ENCODE results near the gene ATP6V1G2.

ATP6V1G2 gene

GRCh38 chr6:31543639-31544038 lies 2.8 kb downstream of the ATP6V1G2 start:
- H3K4me3 ChIP-seq (ENCODE audit: low read depth in 1 of 2, low read length in 2 of 2): no peak overlapping the region
- no peaks in the 10 kb centered on the region for H3K27me3 ChIP-seq (ENCODE audit: low read depth, low read length)
- H3K27ac ChIP-seq (ENCODE audit: low read length): no peak overlapping the region
- peaks cover 24 to 39% of the 10 kb centered on the region in 2 donors for H3K4me1 ChIP-seq (ENCODE audit: control insufficient read depth in 1 of 2, insufficient read depth in 2 of 2, low read length in 2 of 2)
- H3K36me3 ChIP-seq (ENCODE audit: control insufficient read depth in 1 of 2, insufficient read depth in 2 of 2, low read length in 2 of 2): peaks cover 13 to 20% of the 10 kb centered on the region in 2 donors
- H3K9me3 ChIP-seq (ENCODE audit: control insufficient read depth in 1 of 2, low read length in 2 of 2): no peaks in the 10 kb centered on the region

GRCh38 chr6:31541658-31542521 lies 4.5 kb downstream of the ATP6V1G2 start, which contains the start of gene DDX39B:
DDX39B (minus strand) TSS chr6:31542003; CDS start chr6:31540532, 1,471 bp downstream.
- H3K27me3 ChIP-seq (ENCODE audit: low read depth, low read length): no peaks in the 10 kb centered on the region
- peaks cover 25 to 30% of the 10 kb centered on the region in 2 donors for H3K4me1 ChIP-seq (ENCODE audit: control insufficient read depth in 1 of 2, insufficient read depth in 2 of 2, low read length in 2 of 2)
- no peaks in the 10 kb centered on the region for H3K9me3 ChIP-seq (ENCODE audit: control insufficient read depth in 1 of 2, low read length in 2 of 2)
- H3K4me3 ChIP-seq (ENCODE audit: low read depth in 1 of 2, low read length in 2 of 2): peak within 1 kb of the TSS; percentile 88 to 99
- H3K27ac ChIP-seq (ENCODE audit: low read length): peak within 1 kb of the TSS; percentile 100
- peaks cover 21 to 31% of the 10 kb centered on the region in 2 donors for H3K36me3 ChIP-seq (ENCODE audit: control insufficient read depth in 1 of 2, insufficient read depth in 2 of 2, low read length in 2 of 2)

GRCh38 chr6:31541059-31541657 lies 5.2 kb downstream of the ATP6V1G2 start:
- Histone ChIP-seq H3K27me3 (ENCODE audit: low read depth, low read length) (no peaks in the 10 kb centered on the region), H3K36me3 (ENCODE audit: control insufficient read depth in 1 of 2, insufficient read depth in 2 of 2, low read length in 2 of 2) (peaks cover 27 to 39% of the 10 kb centered on the region in 2 donors), H3K27ac (ENCODE audit: low read length) (peak overlapping the region; percentile 100), H3K4me1 (ENCODE audit: control insufficient read depth in 1 of 2, insufficient read depth in 2 of 2, low read length in 2 of 2) (peaks cover 20 to 29% of the 10 kb centered on the region in 2 donors), H3K4me3 (ENCODE audit: low read depth in 1 of 2, low read length in 2 of 2) (peak overlapping the region; percentile 88 to 99), H3K9me3 (ENCODE audit: control insufficient read depth in 1 of 2, low read length in 2 of 2) (no peaks in the 10 kb centered on the region)

GRCh38 chr6:31540640-31541039 lies 5.8 kb downstream of the ATP6V1G2 start:
- H3K27me3 ChIP-seq (ENCODE audit: low read depth, low read length): no peaks in the 10 kb centered on the region
- H3K9me3 ChIP-seq (ENCODE audit: control insufficient read depth in 1 of 2, low read length in 2 of 2): no peaks in the 10 kb centered on the region
- peaks cover 32 to 44% of the 10 kb centered on the region in 2 donors for H3K36me3 ChIP-seq (ENCODE audit: control insufficient read depth in 1 of 2, insufficient read depth in 2 of 2, low read length in 2 of 2)
- H3K4me1 ChIP-seq (ENCODE audit: control insufficient read depth in 1 of 2, insufficient read depth in 2 of 2, low read length in 2 of 2): peaks cover 20 to 29% of the 10 kb centered on the region in 2 donors
- H3K27ac ChIP-seq (ENCODE audit: low read length): peak overlapping the region; percentile 100
- peak overlapping the region; percentile 88 to 99 for H3K4me3 ChIP-seq (ENCODE audit: low read depth in 1 of 2, low read length in 2 of 2)

GRCh38 chr6:31538805-31539400 lies 7.5 kb downstream of the ATP6V1G2 start:
- peaks cover 49 to 61% of the 10 kb centered on the region in 2 donors for H3K36me3 ChIP-seq (ENCODE audit: control insufficient read depth in 1 of 2, insufficient read depth in 2 of 2, low read length in 2 of 2)
- H3K9me3 ChIP-seq (ENCODE audit: control insufficient read depth in 1 of 2, low read length in 2 of 2): no peaks in the 10 kb centered on the region
- H3K4me1 ChIP-seq (ENCODE audit: control insufficient read depth in 1 of 2, insufficient read depth in 2 of 2, low read length in 2 of 2): peaks cover 20 to 29% of the 10 kb centered on the region in 2 donors
- no peaks in the 10 kb centered on the region for H3K27me3 ChIP-seq (ENCODE audit: low read depth, low read length)
- H3K4me3 ChIP-seq (ENCODE audit: low read depth in 1 of 2, low read length in 2 of 2): peak overlapping the region; percentile 88 to 99
- peak overlapping the region; percentile 35 for H3K27ac ChIP-seq (ENCODE audit: low read length)

GRCh38 chr6:31535538-31536324 lies 10.7 kb downstream of the ATP6V1G2 start:
- H3K4me3 ChIP-seq (ENCODE audit: low read depth in 1 of 2, low read length in 2 of 2): no peak overlapping the region
- no peak overlapping the region for H3K27ac ChIP-seq (ENCODE audit: low read length)
- no peaks in the 10 kb centered on the region for H3K9me3 ChIP-seq (ENCODE audit: control insufficient read depth in 1 of 2, low read length in 2 of 2)
- peaks cover 67 to 84% of the 10 kb centered on the region in 2 donors for H3K36me3 ChIP-seq (ENCODE audit: control insufficient read depth in 1 of 2, insufficient read depth in 2 of 2, low read length in 2 of 2)
- peaks cover 20 to 25% of the 10 kb centered on the region in 2 donors for H3K4me1 ChIP-seq (ENCODE audit: control insufficient read depth in 1 of 2, insufficient read depth in 2 of 2, low read length in 2 of 2)
- no peaks in the 10 kb centered on the region for H3K27me3 ChIP-seq (ENCODE audit: low read depth, low read length)

GRCh38 chr6:31534521-31535040 lies 11.8 kb downstream of the ATP6V1G2 start:
- Histone ChIP-seq H3K4me3 (ENCODE audit: low read depth in 1 of 2, low read length in 2 of 2) (no peak overlapping the region), H3K27me3 (ENCODE audit: low read depth, low read length) (no peaks in the 10 kb centered on the region), H3K4me1 (ENCODE audit: control insufficient read depth in 1 of 2, insufficient read depth in 2 of 2, low read length in 2 of 2) (peaks cover 10 to 14% of the 10 kb centered on the region in 2 donors), H3K9me3 (ENCODE audit: control insufficient read depth in 1 of 2, low read length in 2 of 2) (no peaks in the 10 kb centered on the region), H3K36me3 (ENCODE audit: control insufficient read depth in 1 of 2, insufficient read depth in 2 of 2, low read length in 2 of 2) (peaks cover 74 to 89% of the 10 kb centered on the region in 2 donors), H3K27ac (ENCODE audit: low read length) (no peak overlapping the region)

GRCh38 chr6:31534011-31534410 lies 12.4 kb downstream of the ATP6V1G2 start:
- H3K9me3 ChIP-seq (ENCODE audit: control insufficient read depth in 1 of 2, low read length in 2 of 2): no peaks in the 10 kb centered on the region
- H3K4me1 ChIP-seq (ENCODE audit: control insufficient read depth in 1 of 2, insufficient read depth in 2 of 2, low read length in 2 of 2): peaks cover 5 to 8% of the 10 kb centered on the region in 2 donors
- H3K36me3 ChIP-seq (ENCODE audit: control insufficient read depth in 1 of 2, insufficient read depth in 2 of 2, low read length in 2 of 2): peaks cover 68 to 85% of the 10 kb centered on the region in 2 donors
- H3K27me3 ChIP-seq (ENCODE audit: low read depth, low read length): no peaks in the 10 kb centered on the region
- H3K4me3 ChIP-seq (ENCODE audit: low read depth in 1 of 2, low read length in 2 of 2): no peak overlapping the region
- H3K27ac ChIP-seq (ENCODE audit: low read length): no peak overlapping the region

- Histone ChIP-seq H3K36me3 (ENCODE audit: control insufficient read depth in 1 of 2, insufficient read depth in 2 of 2, low read length in 2 of 2) (peaks cover 63 to 80% of the 10 kb centered on the region in 2 donors), H3K27me3 (ENCODE audit: low read depth, low read length) (no peaks in the 10 kb centered on the region), H3K9me3 (ENCODE audit: control insufficient read depth in 1 of 2, low read length in 2 of 2) (no peaks in the 10 kb centered on the region), H3K4me3 (ENCODE audit: low read depth in 1 of 2, low read length in 2 of 2) (no peak overlapping the region), H3K27ac (ENCODE audit: low read length) (no peak overlapping the region), H3K4me1 (ENCODE audit: control insufficient read depth in 1 of 2, insufficient read depth in 2 of 2, low read length in 2 of 2) (peaks cover 0 to 2% of the 10 kb centered on the region in 2 donors)
These were observed 13.0 kb downstream of the ATP6V1G2 start for GRCh38 chr6:31533455-31533841.

- Histone ChIP-seq H3K27me3 (ENCODE audit: low read depth, low read length) (no peaks in the 10 kb centered on the region), H3K36me3 (ENCODE audit: control insufficient read depth in 1 of 2, insufficient read depth in 2 of 2, low read length in 2 of 2) (peaks cover 61 to 74% of the 10 kb centered on the region in 2 donors), H3K4me3 (ENCODE audit: low read depth in 1 of 2, low read length in 2 of 2) (no peak overlapping the region), H3K27ac (ENCODE audit: low read length) (no peak overlapping the region), H3K9me3 (ENCODE audit: control insufficient read depth in 1 of 2, low read length in 2 of 2) (no peaks in the 10 kb centered on the region), H3K4me1 (ENCODE audit: control insufficient read depth in 1 of 2, insufficient read depth in 2 of 2, low read length in 2 of 2) (no peaks in the 10 kb centered on the region)
These were observed 13.6 kb downstream of the ATP6V1G2 start for GRCh38 chr6:31532644-31533454.
